ENCODE results near the gene METTL6.

The METTL6 gene

GRCh38 chr3:15470261-15470660, 42.9 kb upstream of the METTL6 start:
- H3K4me1 ChIP-seq = peaks cover 0 to 14% (median 4%) of the 10 kb centered on the region in 4 donors
- H3K27ac ChIP-seq = no peak overlapping the region
- no peaks in the 10 kb centered on the region for H3K36me3 ChIP-seq
- peak in 1 of 2 donors; percentile 20 for DNase-seq
- H3K27me3 ChIP-seq = no peaks in the 10 kb centered on the region
- no peaks in the 10 kb centered on the region for H3K9me3 ChIP-seq
- intact Hi-C loops (cut with DNase I; ENCODE audit: low total_unique reads) = no loop called here
- H3K4me3 ChIP-seq = no peak overlapping the region
- TF ChIP-seq CTCF (IDR thresholded peaks at IDR 0.05) = no peak

- Histone ChIP-seq H3K27me3 (no peaks in the 10 kb centered on the region), H3K4me1 (peaks cover 0 to 10% (median 4%) of the 10 kb centered on the region in 4 donors), H3K36me3 (peaks cover 0 to 7% (median 3%) of the 10 kb centered on the region in 3 donors), H3K9me3 (no peaks in the 10 kb centered on the region), H3K4me3 (no peak overlapping the region), H3K27ac (peak overlapping the region; percentile 59 to 67)
- intact Hi-C loops (cut with DNase I; ENCODE audit: low total_unique reads) = no loop called here
- no peak for TF ChIP-seq CTCF (IDR thresholded peaks at IDR 0.05)
- DNase-seq = peak in 1 of 2 donors; percentile 73
Measured at GRCh38 chr3:15467227-15468181, 40.2 kb upstream of the METTL6 start.

GRCh38 chr3:15465876-15466585, 38.7 kb upstream of the METTL6 start:
- Histone ChIP-seq H3K27me3 (no peaks in the 10 kb centered on the region), H3K27ac (no peak overlapping the region), H3K36me3 (peaks cover 0 to 7% (median 3%) of the 10 kb centered on the region in 3 donors), H3K9me3 (no peaks in the 10 kb centered on the region), H3K4me3 (no peak overlapping the region), H3K4me1 (peaks cover 0 to 10% (median 4%) of the 10 kb centered on the region in 4 donors)
- no peak for DNase-seq
- no peak for TF ChIP-seq CTCF (IDR thresholded peaks at IDR 0.05)
- intact Hi-C loops (cut with DNase I; ENCODE audit: low total_unique reads) = no loop called here

GRCh38 chr3:15462451-15462850, 35.1 kb upstream of the METTL6 start:
- intact Hi-C loops (cut with DNase I; ENCODE audit: low total_unique reads) = no loop called here

More at GRCh38 chr3:15462451-15462850, 35.1 kb upstream of the METTL6 start:
- Histone ChIP-seq H3K4me3 (no peak overlapping the region), H3K27me3 (no peaks in the 10 kb centered on the region), H3K9me3 (no peaks in the 10 kb centered on the region), H3K4me1 (peaks cover 0 to 4% (median 1%) of the 10 kb centered on the region in 4 donors), H3K27ac (no peak overlapping the region), H3K36me3 (peaks cover 0 to 11% (median 3%) of the 10 kb centered on the region in 3 donors)
- no peak for TF ChIP-seq CTCF (IDR thresholded peaks at IDR 0.05)
- no peak for DNase-seq

Measured in tibial artery (tissue), 4 donors.